Osteocyte (in vitro differentiated cells): ENCODE data around the gene SYNRG. TPM values are rescaled to one million over a fixed set of nuclear protein-coding genes. Genes with fewer than 3 reads are reported as not detected.

ENCODE experiments used
- DNase-seq: peaks from one replicate; pipeline ENCODE4 v3.0.0; 2021; ENCODE audit warnings: mixed read lengths; ENCODE audit not compliant: unreplicated experiment; ENCODE audit errors: extremely low spot score
- H3K27ac Mint-ChIP-seq: one replicate; pipeline ENCODE4 v1.8.0; 2021; ENCODE audit warnings: mild to moderate bottlenecking, mixed read lengths; ENCODE audit not compliant: unreplicated experiment
- H3K27me3 Mint-ChIP-seq: one replicate; pipeline ENCODE4 v1.8.0; 2021; ENCODE audit warnings: mixed read lengths; ENCODE audit not compliant: unreplicated experiment
- H3K36me3 Mint-ChIP-seq: one replicate; pipeline ENCODE4 v1.8.0; 2021; ENCODE audit warnings: mixed read lengths; ENCODE audit not compliant: unreplicated experiment
- H3K4me1 Mint-ChIP-seq: one replicate; pipeline ENCODE4 v1.8.0; 2021; ENCODE audit warnings: mixed read lengths; ENCODE audit not compliant: unreplicated experiment
- H3K4me3 Mint-ChIP-seq: one replicate; pipeline ENCODE4 v1.8.0; 2021; ENCODE audit warnings: mild to moderate bottlenecking, moderate library complexity, mixed read lengths; ENCODE audit not compliant: unreplicated experiment
- H3K9me3 Mint-ChIP-seq: one replicate; pipeline ENCODE4 v1.8.0; 2021; ENCODE audit warnings: mixed read lengths; ENCODE audit not compliant: unreplicated experiment
- CTCF ChIP-seq: fragments of 200-600 bp; sonication (generic); IDR thresholded peaks from 2 replicates; pipeline ENCODE4 v1.5.0; 2021; ENCODE audit warnings: antibody characterized with exemption, mild to moderate bottlenecking, moderate library complexity
- total RNA-seq: library from RNA; stranded (reverse); gene quantifications from 2 replicates; pipeline ENCODE4 v1.2.1, GENCODE V29; 2021

SYNRG gene
- total RNA-seq, 1 donor from 2014 or later: 51.9 TPM

- Mint-ChIP-seq H3K27ac (no peak overlapping the region), H3K27me3 (no peaks in the 10 kb centered on the region), H3K4me1 (peaks cover 7% of the 10 kb centered on the region), H3K36me3 (peaks cover 42% of the 10 kb centered on the region), H3K9me3 (no peaks in the 10 kb centered on the region), H3K4me3 (no peak overlapping the region)
- DNase-seq: no peak
- no peak for TF ChIP-seq CTCF
These were observed 11.1 kb downstream of the SYNRG start for GRCh38 chr17:37598145-37598544.

- DNase-seq: no peak
- H3K36me3 Mint-ChIP-seq: peaks cover 43% of the 10 kb centered on the region
- no peak for TF ChIP-seq CTCF
- no peak overlapping the region for H3K4me3 Mint-ChIP-seq
- no peak overlapping the region for H3K27ac Mint-ChIP-seq
- no peaks in the 10 kb centered on the region for H3K4me1 Mint-ChIP-seq
- no peaks in the 10 kb centered on the region for H3K27me3 Mint-ChIP-seq
- no peaks in the 10 kb centered on the region for H3K9me3 Mint-ChIP-seq
These were observed 16.9 kb downstream of the SYNRG start for GRCh38 chr17:37592291-37592690.

- no peak for TF ChIP-seq CTCF
- H3K36me3 Mint-ChIP-seq: peaks cover 41% of the 10 kb centered on the region
- no peaks in the 10 kb centered on the region for H3K4me1 Mint-ChIP-seq
- no peaks in the 10 kb centered on the region for H3K27me3 Mint-ChIP-seq
- no peak overlapping the region for H3K27ac Mint-ChIP-seq
- no peak overlapping the region for H3K4me3 Mint-ChIP-seq
- DNase-seq: no peak
- H3K9me3 Mint-ChIP-seq: no peaks in the 10 kb centered on the region
These were observed 24.2 kb downstream of the SYNRG start for GRCh38 chr17:37585066-37585465.

- no peak for DNase-seq
- Mint-ChIP-seq H3K36me3 (peaks cover 51% of the 10 kb centered on the region), H3K4me3 (no peak overlapping the region), H3K9me3 (peaks cover 15% of the 10 kb centered on the region), H3K4me1 (no peaks in the 10 kb centered on the region), H3K27me3 (no peaks in the 10 kb centered on the region), H3K27ac (no peak overlapping the region)
- no peak for TF ChIP-seq CTCF
These were observed 32.9 kb downstream of the SYNRG start for GRCh38 chr17:37576281-37576680.

GRCh38 chr17:37574427-37574826 is 34.8 kb downstream of the SYNRG start:
- peaks cover 15% of the 10 kb centered on the region for H3K9me3 Mint-ChIP-seq
- no peak overlapping the region for H3K27ac Mint-ChIP-seq
- no peaks in the 10 kb centered on the region for H3K27me3 Mint-ChIP-seq
- H3K36me3 Mint-ChIP-seq: peaks cover 59% of the 10 kb centered on the region
- H3K4me1 Mint-ChIP-seq: no peaks in the 10 kb centered on the region
- no peak for DNase-seq
- TF ChIP-seq CTCF: no peak
- no peak overlapping the region for H3K4me3 Mint-ChIP-seq
